Adipose tissue (tissue), 3 donors: ENCODE measurements around the gene MRE11. TPM values are rescaled to one million over a fixed set of nuclear protein-coding genes. Genes with fewer than 3 reads are reported as not detected.

Experiments
- H3K27ac ChIP-seq: one replicate; pipeline ENCODE4 v1.5.1; 2013; ENCODE audit warnings: low read depth, low read length
- WGBS, 3 donors: extraction: QIAGEN DNeasy Blood & Tissue Kit; methylation state at CpG; one replicate each; pipeline ENCODE4 v1.1.7; 2013; 5-methylcytosine and 5-hydroxymethylcytosine counted together
- polyA plus RNA-seq, 3 donors: library from polyadenylated mRNA; stranded (reverse); fragments of 200-250 nt; gene quantifications; one replicate each; pipeline ENCODE4 v1.2.3, GENCODE V29; 2013
- donor health status: healthy with polysubstance abuse.
- donor health status: Bipolar disorder and iron deficiency.
- donor health status: healthy.

The MRE11 gene
- polyA plus RNA-seq, 3 donors: 3.9 to 7.0 (median 4.4) TPM

GRCh38 chr11:94449437-94449836 lies 44.2 kb downstream of the MRE11 start:
- WGBS, 3 donors: 44 to 94% (median 89%) methylated on average over 2 of the region's 2 CpGs
- H3K27ac ChIP-seq: no peak overlapping the region

GRCh38 chr11:94449029-94449428 lies 44.6 kb downstream of the MRE11 start:
- H3K27ac ChIP-seq: no peak overlapping the region
- 41 to 96% (median 89%) methylated on average over 1 of the region's 1 CpG for WGBS, 3 donors

- 86 to 92% (median 89%) methylated on average over 4 of the region's 4 CpGs for WGBS, 3 donors
- no peak overlapping the region for H3K27ac ChIP-seq
Observed at GRCh38 chr11:94447149-94447548, 46.5 kb downstream of the MRE11 start.

- WGBS, 3 donors: 91 to 93% (median 93%) methylated on average over 1 of the region's 1 CpG
- H3K27ac ChIP-seq: no peak overlapping the region
Observed at GRCh38 chr11:94445641-94446040, 48.0 kb downstream of the MRE11 start.

GRCh38 chr11:94433049-94433448 lies 60.6 kb downstream of the MRE11 start:
- 28 to 73% (median 56%) methylated on average over 1 of the region's 1 CpG for WGBS, 3 donors
- H3K27ac ChIP-seq: no peak overlapping the region

GRCh38 chr11:94424662-94425061 lies 69.0 kb downstream of the MRE11 start:
- no peak overlapping the region for H3K27ac ChIP-seq
- WGBS, 3 donors: 92 to 94% (median 93%) methylated on average over 2 of the region's 2 CpGs

GRCh38 chr11:94424011-94424410 lies 69.6 kb downstream of the MRE11 start:
- WGBS, 3 donors: 65 to 96% (median 95%) methylated on average over 2 of the region's 2 CpGs
- H3K27ac ChIP-seq: no peak overlapping the region

GRCh38 chr11:94423507-94423906 lies 70.1 kb downstream of the MRE11 start:
- H3K27ac ChIP-seq: no peak overlapping the region
- WGBS, 3 donors: 85 to 97% (median 89%) methylated on average over 3 of the region's 3 CpGs

- 65 to 84% (median 76%) methylated on average over 3 of the region's 3 CpGs for WGBS, 3 donors
- H3K27ac ChIP-seq: no peak overlapping the region
Observed at GRCh38 chr11:94418123-94418765, 75.4 kb downstream of the MRE11 start.

- no peak overlapping the region for H3K27ac ChIP-seq
- 59 to 67% (median 66%) methylated on average over 4 of the region's 4 CpGs for WGBS, 3 donors
Observed at GRCh38 chr11:94417386-94417987, 76.2 kb downstream of the MRE11 start.

- WGBS, 3 donors: 84 to 92% (median 86%) methylated on average over 4 of the region's 4 CpGs
- no peak overlapping the region for H3K27ac ChIP-seq
Observed at GRCh38 chr11:94405062-94405833, 88.4 kb downstream of the MRE11 start.

GRCh38 chr11:94402355-94402754 lies 91.3 kb downstream of the MRE11 start:
- H3K27ac ChIP-seq: no peak overlapping the region
- 8 to 20% (median 11%) methylated on average over 1 of the region's 1 CpG for WGBS, 3 donors

GRCh38 chr11:94401773-94402265 lies 91.8 kb downstream of the MRE11 start:
- 17 to 22% (median 18%) methylated on average over 10 of the region's 10 CpGs for WGBS, 3 donors
- no peak overlapping the region for H3K27ac ChIP-seq

- WGBS, 3 donors: 2 to 3% (median 3%) methylated on average over 68 to 73 of the region's 73 CpGs
- no peak within 1 kb of the TSS for H3K27ac ChIP-seq
Observed at GRCh38 chr11:94400839-94401772, 92.5 kb downstream of the MRE11 start, which contains the start of gene GPR83. Gene GPR83, minus strand, starts transcription at chr11:94401419. Its CDS starts 172 bp downstream, at chr11:94401247.

- WGBS, 3 donors: 8 to 21% (median 14%) methylated on average over 4 of the region's 4 CpGs
Observed at GRCh38 chr11:94400457-94400838, 93.2 kb downstream of the MRE11 start.

GRCh38 chr11:94400050-94400449 lies 93.6 kb downstream of the MRE11 start:
- no peak overlapping the region for H3K27ac ChIP-seq
- WGBS, 3 donors: 12 to 19% (median 17%) methylated on average over 4 of the region's 4 CpGs

More at GRCh38 chr11:94400457-94400838, 93.2 kb downstream of the MRE11 start:
- no peak overlapping the region for H3K27ac ChIP-seq

GRCh38 chr11:94398101-94398500 lies 95.5 kb downstream of the MRE11 start:
- 65 to 85% (median 74%) methylated on average over 5 of the region's 5 CpGs for WGBS, 3 donors
- H3K27ac ChIP-seq: no peak overlapping the region

GRCh38 chr11:94396282-94396681 lies 97.4 kb downstream of the MRE11 start:
- H3K27ac ChIP-seq: no peak overlapping the region
- 89 to 90% (median 89%) methylated on average over 5 of the region's 5 CpGs for WGBS, 3 donors
